Kidney capillary endothelial cell (primary cell): ENCODE measurements around the gene RPL27A.

ENCODE experiments used
- DNase-seq: peaks from one replicate; pipeline ENCODE4 v3.0.0-alpha.2; 2018; ENCODE audit warnings: low spot score

RPL27A gene

DNA sequence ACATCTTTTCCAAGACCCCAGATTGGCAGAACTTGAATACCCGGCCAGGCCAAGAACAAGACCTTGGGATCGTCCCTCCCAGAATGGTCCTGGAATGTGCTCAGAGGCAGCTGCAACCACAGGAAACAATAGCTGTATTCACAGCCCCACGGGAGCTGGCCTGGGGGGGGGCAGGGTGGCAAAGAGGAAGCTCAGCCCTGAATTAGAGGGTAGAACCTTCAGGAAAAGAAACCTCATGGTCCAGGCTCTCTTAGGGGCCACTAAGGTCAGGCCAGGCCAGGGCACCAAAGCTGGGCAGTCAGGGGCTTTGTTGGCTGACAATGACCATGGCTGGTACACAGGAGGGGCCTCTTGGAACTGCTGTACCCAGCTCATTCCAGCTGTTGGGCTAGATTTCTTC, 17.3 kb downstream of the RPL27A start:
- peak; percentile 68 for DNase-seq

DNA sequence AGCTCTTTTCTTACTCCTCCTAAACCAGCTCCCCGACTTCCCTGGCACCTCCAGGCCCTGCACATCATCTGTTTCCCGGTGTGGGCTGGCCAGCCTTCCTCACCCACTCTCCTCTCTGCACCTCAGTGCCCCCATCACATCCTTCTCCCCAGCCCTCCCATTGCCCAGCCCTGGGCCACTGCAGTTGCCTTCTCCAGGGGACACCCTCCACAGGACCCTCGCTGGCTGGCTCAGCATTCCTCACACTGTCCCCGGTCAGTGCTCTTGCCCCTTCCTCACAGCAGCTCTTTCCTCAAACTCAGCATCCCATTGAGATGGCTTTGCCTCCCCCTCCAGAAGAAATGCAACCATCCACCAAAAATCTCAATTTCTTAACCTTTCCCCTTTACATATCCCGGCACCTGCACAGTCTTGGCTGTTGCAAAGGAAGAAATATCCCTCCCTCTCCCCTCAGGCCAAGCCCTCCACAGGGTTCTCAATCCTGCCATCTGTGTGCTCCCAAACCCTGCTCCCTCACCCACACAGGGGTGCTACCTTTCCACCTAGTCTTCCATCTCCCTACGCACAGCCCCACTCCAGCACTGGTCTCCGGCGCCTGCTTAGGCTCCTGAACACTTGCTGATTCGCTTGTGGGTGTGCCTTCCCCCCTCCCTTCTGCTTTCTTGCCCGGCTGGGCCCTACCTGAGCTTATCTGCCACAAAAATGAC, 19.5 kb downstream of the RPL27A start:
- DNase-seq, result no peak

DNA sequence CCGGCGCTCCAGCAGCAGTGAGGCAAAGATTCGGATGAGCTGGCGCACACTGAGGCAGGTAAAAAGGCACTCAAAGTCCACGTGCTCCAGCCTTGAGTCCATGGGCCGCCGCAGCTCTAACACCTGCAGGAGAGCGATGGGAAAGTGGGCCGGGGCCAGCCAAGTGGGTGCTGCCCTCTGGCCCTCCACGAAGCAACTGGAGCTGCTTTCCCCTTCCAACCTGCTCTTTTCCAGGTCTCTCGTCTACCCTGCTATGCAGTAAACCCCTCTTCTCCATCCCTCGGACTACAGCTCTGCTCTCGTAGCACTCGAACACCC, 20.0 kb downstream of the RPL27A start:
- no peak for DNase-seq

DNA sequence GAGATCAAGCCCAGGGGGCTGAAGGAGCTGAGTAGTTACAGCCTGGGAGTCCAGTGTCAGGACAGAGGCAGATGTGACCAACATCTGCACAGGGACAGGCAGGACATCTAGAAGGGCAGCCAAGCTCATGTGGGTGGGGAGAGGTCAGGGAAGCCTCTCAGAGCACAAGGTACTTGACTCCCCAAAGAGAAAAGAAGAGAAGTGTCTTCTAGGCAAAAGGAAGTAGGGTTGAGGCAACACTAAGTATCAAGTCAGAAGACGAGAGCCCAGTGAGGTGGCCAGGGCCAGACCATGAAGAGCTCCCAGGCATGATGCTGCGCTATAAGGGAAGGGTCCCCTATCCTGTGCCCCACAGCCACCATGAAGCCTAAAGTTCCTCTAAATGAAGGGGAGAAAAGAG, 21.5 kb downstream of the RPL27A start:
- no peak for DNase-seq

DNA sequence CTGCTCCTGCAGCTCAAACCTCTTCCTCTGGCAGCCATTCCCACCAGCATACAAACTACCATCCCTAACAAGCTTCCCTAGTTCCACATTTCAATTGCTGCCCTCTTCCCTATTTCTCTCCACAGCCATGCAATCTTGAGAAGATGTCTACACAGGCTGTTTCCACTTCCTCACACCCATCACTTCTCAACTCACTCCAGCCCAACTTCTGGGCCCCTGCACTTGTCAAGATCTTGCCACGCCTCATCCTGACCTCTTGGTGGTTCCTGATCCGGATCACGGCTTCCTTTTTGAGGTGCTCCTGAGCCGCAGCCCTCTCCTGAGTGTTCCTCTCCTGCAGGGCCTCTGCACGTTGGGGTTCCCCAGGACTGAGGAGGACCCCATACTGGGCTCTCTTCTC, 22.6 kb downstream of the RPL27A start:
- no peak for DNase-seq

DNA sequence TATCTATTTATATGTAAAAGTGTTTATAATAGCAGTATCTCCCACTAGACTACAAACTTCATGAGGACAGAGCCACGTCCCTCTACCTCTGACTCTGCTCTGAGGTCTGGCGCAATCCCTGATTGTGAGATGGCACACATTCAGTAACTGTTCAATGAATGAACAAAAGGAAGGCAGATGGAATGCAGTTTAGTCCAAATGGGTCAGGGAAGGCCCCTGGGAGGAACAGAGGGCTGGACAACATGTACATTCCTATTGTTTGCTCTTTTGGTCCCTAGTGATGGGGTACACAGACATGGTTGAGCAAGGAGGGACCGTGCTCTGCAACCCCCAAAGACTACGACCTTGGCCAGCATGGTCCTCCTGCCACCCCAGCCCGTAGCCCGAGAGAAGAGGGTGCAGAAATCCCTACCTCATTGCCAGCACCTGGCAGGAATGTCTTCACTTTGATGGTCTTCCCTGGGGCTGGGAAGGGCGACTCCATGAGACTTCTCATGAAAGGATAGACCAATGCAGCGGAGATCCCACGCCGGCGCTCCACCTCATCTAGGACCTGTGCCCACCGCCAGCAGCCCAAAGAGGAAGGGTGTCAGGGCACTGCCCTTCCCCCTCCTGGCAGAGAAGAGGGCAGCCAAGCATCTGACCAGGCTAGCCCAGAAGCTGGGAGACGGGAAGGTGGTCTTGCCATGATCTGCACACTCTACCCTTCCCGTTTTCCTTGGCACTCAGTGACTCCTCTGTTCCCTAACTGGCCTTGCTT, 24.3 kb downstream of the RPL27A start:
- no peak for DNase-seq

DNA sequence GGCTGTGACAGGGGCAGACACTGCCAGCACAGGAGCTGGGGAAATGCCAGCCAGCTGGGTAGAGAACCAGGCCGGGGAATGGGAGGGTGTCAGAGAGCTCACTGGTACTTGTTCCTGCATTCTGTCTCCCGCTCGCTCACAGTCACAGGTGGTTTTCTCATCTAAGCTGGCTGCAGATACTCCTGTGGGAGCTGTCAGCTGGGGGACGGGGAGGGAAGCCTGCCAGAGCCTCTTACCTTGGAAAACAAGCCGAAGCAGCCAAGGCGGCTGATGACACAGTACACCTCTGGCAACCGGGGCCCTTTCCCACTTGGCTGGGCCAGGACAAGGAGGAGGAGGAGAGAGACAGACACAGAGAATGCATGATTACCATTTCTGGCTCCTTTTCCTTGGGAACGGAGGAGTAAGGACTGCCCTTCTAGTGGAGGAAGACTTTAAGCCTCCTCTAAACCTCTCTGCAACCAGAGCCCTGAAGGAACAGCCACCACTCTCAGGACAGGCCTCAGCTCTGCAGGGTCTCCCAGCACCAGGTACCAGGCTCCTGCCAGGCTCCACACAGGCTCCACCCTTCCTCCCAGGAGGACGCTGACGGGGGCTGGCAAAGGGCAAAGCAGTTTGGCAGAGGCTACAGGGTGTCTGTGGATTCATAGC, 25.1 kb downstream of the RPL27A start:
- DNase-seq, result no peak

DNA sequence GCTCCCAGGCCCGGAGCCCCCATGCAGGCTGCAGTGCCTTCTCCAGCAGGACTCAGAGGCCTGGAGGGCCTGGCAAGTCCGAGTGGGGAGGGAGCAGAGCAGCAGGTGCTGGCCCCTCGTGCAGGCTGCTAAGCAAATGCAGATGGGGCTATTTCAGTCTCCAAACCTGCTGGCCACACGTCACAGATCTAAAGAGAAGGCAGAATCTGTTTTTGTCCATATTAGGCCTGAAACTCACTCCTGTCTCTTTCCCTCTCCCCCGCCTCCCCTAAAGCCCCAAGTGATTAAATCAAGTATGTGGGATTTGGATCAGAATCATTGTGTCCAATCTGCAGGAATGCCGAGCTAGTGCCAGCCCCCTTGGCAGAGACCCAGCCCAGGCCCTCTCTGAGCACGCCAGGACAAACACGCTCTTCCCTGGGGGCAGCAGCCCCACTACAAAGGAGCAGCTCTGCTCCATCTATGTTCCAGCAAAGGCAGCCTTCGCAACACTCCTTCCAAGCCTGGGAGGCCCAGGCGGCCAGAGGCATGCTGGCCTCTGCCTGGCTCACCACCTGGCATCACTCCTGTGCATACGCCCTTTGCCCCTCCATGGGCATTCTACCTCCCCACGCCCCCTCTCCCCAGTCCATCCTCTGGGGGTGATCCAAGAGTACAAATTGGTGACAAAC, 26.5 kb downstream of the RPL27A start:
- DNase-seq, result no peak

DNA sequence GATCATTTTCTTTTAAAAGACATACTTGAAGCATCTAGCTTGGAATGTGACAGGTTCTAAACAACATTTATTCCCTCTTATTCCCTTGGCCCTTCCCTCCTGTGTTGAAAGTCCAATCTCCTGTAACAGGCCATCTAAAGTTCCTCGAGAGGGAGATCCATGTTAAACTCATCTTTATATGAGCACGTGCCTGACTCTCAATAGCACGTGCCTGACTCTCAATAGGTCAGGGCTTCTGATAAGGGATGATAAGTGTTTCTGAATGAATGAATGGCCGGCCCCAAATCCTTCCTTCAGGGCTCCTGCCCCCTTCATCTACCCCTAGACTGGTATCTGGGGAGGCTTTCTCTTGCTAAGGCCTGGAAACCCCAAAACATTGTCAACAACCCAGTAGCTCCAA, 27.2 kb downstream of the RPL27A start:
- DNase-seq, result no peak

DNA sequence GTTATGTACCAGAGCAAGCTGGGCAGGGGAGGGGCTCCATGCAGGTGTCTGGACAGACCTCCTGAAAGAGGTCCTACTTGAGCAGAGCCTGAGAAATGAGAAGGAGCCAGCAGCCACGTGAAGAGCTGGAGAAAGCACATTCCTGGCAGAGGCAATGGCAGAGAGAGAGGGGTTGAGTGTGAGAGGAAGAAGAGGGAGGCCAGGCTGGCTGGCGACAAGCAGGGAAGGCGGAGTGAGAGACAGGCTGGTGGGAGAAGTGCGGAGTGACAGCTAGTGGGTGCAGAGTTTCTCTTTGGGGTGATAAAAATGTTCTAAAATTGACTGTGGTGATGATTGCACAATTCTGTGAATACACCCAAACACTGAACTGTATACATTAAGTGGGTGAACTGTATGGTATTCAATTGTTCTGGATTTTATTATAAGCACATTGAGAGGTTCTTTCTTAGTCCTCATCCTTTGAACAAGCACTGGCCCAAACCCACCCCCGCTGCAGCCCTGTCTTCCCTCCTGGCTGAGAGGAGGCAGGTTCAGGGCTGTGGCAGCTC, 29.4 kb downstream of the RPL27A start:
- DNase-seq, result no peak

DNA sequence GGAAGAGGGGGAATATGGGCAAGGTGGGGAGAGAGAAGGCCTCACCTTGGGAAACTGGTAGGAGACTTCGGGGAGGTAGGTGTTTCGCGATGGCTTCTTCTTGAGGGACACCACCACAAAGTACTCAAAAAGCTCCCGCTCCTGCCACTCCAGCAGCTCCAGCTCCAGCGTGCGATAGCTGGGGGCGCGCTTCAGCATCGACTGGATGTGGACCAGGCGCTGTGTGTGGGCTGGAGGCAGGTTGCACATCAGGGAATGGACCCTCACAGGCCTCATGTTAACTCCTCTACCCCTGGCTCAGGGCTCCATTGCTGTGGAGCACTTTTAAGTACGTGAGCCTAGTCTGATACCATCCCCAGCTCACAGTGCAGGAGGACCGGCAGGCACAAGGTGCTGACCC, 29.9 kb downstream of the RPL27A start:
- no peak for DNase-seq

DNA sequence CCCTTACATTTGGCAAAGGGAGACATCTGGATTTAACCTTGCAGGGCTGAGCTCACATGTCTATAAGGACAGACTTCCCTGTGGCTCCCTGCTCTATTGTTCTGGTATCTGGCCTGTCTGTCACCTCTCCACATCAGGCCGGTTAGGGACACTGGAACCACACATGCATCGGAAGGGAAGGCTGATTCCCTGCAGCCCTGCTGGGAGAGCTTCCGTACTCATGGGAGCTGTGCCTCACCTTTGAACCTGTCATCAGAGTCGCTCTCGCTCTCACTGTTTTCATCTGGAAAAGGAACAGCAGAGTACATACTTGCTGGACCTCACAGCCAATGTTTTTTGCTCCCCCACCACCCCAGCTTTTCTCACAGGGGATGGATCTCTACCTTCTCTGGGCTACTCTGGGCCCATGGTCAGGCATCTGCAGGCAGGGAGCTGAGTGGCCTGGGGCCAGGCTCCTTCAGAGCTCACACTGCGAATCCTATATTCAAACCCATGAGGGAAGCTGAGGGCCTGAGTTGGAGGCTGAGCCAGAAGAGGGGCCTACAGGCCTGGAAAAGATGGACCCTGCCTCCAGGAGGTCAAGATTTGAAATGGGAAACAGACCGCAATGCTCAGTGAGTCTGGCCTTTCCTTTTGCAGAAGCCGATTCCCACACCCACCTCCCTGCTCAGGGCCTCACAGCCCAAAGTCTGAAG, 31.3 kb downstream of the RPL27A start:
- no peak for DNase-seq

DNA sequence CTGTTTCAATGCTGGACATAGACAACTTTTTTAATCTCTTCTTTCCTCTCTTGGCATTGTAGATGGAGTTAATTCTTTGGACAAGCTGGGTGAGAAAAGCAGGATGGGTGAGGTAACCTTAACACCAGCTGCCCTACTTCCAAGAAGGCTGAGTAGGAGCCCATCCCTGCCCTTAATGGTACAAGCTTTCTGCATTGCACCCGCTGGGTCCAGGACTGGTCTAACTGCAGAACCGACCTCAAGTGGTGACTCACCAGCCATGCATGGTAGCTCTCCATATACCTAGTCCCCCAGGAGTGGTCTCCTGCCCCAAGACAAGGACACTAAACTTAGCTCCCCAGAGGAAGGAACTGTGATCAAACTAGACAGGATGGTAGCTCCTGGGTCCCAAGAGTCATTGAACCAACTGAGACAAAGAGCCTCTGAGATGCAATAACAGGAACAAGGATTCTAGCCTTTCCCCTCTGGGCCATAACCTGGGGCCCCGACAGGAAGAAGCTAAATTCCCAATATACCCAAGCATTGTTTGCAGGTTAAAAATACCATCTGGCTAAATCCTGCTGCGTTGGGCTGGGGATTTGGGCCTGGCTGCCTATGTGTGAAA, 32.1 kb downstream of the RPL27A start:
- peak; percentile 97 for DNase-seq

DNA sequence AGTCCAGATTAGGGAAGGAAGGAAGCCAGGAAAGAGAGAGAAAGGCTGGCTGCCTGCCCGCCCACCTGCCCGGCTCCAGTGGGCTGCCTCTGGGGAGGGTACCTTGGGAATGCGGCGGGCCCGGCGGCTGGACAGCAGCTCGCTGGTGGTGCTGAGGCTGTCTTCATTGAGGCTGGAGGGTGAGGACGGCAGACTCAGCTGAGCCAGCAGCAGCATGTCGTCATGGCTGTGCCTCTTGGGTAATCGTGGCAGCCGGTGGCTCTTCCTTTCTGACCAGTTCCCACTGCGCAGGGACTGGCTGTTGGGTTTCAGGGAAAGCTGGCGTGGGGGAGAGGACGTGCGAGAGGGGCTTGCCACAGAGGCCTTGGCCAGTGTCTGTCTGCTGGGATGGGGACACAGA, 32.9 kb downstream of the RPL27A start:
- peak; percentile 64 for DNase-seq

DNA sequence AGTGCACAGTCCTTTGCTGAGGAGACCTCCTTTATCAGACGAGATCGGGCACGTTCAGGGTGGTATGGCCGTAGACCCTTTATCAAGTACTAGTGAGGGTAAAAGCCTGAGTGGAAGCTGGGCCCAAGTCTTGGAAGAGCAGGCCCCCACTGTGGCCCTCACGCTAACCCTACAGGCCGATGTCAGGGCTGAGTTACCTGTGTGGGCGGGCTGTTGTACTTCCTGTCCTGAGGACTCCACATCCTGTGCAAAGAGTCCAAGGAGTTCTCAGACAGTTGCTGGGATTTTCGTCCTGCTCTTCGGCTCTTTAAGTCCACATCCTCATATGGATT, 34.9 kb downstream of the RPL27A start:
- no peak for DNase-seq

DNA sequence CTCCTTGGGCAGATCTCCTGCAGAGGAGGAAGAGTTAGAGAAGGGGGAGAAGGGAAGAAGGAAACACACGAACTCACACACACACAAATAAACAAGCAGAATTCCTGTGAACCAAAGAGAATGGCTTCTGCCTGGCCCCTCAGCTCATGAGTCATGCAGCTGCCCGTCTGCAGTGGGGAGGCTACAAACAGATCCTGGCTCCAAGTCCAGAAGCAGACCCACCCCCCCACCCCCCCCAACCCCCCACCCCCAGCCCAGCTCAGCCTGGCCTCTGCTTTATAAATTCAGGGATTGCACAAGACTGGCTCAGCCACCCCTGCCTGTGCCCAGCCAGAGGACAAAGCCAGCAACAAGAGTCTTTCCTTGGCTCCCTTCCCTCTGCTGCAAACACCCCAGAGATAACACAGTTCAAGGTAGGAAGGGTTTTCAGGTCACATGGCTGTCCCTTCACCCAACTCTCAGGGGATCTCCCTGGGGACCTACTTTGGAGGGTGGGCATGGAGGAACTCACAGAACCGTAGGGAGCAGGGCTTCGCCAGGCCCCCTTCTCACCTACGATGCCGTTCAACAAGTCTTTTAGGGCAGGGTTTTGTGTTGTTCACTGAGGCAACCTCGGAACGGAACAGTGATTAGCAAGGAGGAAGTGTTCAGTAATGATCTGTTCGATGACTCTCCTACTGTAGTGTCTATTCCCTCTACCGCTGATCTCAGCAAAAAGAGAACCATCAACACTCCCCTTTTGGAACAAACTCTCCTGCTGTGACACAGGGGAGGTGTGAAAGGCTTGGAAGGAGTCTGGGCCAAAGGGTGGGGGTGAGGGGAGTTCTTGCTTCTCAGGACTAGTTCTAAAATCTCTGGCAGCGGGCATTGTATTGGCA, 35.5 kb downstream of the RPL27A start:
- DNase-seq, result peak; percentile 83

DNA sequence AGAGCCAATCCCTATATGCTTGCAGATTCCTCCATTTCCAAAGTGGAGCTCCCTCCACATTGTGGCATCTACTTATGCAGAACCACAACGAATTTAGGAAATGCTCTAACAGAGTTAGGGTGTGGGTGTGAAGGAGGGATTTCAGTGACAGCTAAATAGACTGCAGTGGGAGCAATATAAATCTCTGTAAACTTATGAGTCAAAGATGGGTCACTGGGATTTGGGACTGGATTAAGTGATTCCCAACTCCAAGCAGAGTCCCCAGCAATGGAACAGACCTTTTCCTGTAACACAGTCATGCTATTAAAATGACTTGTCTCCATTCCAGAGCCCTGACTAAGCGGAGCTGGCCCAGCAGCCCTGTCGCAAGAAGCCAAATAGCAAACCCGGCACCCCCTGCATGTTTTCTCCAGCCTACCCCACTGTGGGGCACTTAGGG, 36.6 kb downstream of the RPL27A start:
- peak; percentile 98 for DNase-seq

DNA sequence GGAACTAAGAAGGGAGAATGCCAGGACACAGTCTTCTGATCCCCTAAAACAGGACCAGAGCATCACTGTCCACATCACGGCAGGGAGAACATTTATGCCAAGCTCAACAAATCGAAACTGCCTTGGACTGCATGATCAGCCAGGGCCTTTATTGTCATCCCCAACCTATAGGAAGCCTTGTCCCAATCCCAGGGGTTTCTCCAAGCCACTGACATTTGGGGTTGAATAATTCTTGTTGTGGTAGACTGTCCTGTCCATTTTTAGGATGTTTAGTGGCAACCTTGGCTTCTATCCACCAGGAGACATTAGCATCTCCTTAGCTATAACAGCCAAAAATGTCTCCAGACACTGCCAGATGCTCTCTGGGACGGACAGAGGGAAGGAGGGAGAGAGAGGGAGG, 37.1 kb downstream of the RPL27A start:
- DNase-seq, result no peak

DNA sequence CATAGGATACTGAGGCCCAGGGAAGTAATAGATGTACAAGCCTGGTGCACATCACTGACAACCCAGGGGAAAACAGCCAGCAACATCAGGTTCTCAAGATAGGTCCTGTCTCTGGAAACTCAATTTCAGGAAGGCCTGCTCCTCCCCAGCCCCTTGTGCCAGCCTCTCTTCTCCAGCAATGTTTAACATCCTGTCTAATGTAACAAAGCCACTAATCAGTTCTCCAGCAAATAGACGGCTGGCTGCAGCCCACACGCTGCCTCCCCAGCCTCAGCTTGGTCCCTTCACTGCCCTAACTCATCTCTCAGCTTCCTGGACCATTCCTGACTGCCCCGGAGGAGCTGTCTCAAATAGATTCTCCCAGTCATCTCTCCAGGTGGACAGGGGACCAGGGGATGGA, 37.8 kb downstream of the RPL27A start:
- no peak for DNase-seq

DNA sequence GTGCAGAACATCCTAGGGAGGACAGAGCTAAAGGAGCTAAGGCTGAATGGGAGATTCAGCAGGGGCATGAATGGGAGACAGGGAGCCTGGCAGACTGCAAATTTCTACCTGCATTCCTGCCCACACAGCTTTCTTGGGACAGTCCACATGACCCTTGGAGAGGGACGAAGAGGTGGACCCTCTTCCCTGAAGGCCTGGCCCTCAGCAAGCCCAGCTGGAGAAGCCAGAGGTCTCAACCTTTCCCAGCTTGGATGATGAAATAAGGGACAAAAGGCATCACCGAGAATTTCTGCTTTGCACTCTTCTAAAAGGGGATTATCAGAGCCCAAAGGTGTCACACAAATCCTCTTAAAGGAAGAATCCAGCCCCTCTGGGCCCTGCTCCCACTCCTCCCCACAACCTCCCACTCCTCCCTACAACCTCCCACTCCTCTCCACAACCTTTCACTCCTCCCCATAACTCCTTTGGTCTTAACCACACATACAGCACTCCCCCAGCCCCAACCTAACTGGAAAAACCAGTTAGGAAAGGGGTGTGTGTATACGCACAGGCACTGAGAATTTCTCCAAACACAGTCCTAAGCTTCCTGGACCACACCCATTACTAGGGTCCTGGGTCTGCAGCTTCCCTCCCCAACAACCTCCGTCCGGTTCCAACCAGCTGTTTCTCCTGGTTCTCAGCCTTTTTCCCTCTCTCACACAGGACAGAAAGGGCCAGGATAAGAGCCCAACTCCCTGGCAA, 38.4 kb downstream of the RPL27A start:
- no peak for DNase-seq
